Epithelial cell of proximal tubule (primary cell): ENCODE results near the gene MYO3B. TPM values are rescaled to one million over a fixed set of nuclear protein-coding genes. Genes with fewer than 3 reads are reported as not detected.

Experiments
- DNase-seq: peaks from one replicate; pipeline ENCODE4 v3.0.0-alpha.2; 2011; ENCODE audit warnings: low read depth
- H3K4me3 ChIP-seq: 2 replicates; pipeline ENCODE4 v1.5.1; 2011; ENCODE audit warnings: low read depth, mild to moderate bottlenecking, low read length
- total RNA-seq: library from RNA; depleted of rRNA; stranded (reverse); fragments of >200 nt; gene quantifications from 2 replicates; pipeline ENCODE4 v1.2.3, GENCODE V29; 2015
- TF ChIP-seq, protein P1 (sequence below): conservative IDR thresholded peaks from 2 replicates; pipeline ENCODE4 v1.5.1; 2012; ENCODE audit warnings: low read depth, mild to moderate bottlenecking, low read length

The MYO3B gene
- total RNA-seq, 1 donor from 2014 or later = 0.35 TPM

- TF ChIP-seq, protein P1, sequence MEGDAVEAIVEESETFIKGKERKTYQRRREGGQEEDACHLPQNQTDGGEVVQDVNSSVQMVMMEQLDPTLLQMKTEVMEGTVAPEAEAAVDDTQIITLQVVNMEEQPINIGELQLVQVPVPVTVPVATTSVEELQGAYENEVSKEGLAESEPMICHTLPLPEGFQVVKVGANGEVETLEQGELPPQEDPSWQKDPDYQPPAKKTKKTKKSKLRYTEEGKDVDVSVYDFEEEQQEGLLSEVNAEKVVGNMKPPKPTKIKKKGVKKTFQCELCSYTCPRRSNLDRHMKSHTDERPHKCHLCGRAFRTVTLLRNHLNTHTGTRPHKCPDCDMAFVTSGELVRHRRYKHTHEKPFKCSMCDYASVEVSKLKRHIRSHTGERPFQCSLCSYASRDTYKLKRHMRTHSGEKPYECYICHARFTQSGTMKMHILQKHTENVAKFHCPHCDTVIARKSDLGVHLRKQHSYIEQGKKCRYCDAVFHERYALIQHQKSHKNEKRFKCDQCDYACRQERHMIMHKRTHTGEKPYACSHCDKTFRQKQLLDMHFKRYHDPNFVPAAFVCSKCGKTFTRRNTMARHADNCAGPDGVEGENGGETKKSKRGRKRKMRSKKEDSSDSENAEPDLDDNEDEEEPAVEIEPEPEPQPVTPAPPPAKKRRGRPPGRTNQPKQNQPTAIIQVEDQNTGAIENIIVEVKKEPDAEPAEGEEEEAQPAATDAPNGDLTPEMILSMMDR = no peak
- H3K4me3 ChIP-seq = no peak overlapping the region
- DNase-seq = no peak
These were observed 22.8 kb upstream of the MYO3B start for GRCh38 chr2:170155022-170155722.

DNA sequence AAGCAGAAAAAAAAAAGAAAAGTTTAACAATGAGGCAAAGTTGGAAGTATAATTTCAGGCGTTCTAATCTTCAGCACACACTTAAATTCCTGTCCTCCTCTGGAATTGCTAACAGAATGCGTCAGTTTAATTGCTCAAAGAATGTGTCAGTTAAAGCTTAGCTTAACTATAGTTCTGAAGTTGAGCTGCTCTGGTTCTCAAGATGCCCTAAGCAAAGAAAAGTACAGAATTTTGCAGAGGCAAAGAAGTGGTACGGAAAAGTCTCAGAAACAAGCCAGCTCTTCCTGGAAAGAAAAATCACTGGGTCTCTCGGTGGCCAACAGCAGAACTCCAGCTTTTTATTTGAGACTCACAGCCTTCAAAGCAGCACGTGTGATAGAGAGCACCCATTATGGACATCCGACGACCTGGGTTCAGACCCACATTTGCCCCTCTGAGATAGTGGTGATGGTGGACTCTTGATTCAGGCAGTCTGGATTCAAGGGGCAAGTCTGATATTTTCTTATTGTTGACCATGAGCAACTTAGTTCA, 22.2 kb upstream of the MYO3B start:
- TF ChIP-seq, protein P1 = no peak
- H3K4me3 ChIP-seq = no peak overlapping the region
- no peak for DNase-seq

GRCh38 chr2:170156592-170156991, 21.4 kb upstream of the MYO3B start:
- DNase-seq = no peak
- no peak overlapping the region for H3K4me3 ChIP-seq
- TF ChIP-seq, protein P1 = no peak

- DNase-seq = no peak
- no peak overlapping the region for H3K4me3 ChIP-seq
- TF ChIP-seq, protein P1 = no peak
These were observed 20.8 kb upstream of the MYO3B start for GRCh38 chr2:170157025-170157684.

- TF ChIP-seq, protein P1 = no peak
- DNase-seq = no peak
- H3K4me3 ChIP-seq = no peak overlapping the region
These were observed 18.9 kb upstream of the MYO3B start for GRCh38 chr2:170159060-170159459.

DNA sequence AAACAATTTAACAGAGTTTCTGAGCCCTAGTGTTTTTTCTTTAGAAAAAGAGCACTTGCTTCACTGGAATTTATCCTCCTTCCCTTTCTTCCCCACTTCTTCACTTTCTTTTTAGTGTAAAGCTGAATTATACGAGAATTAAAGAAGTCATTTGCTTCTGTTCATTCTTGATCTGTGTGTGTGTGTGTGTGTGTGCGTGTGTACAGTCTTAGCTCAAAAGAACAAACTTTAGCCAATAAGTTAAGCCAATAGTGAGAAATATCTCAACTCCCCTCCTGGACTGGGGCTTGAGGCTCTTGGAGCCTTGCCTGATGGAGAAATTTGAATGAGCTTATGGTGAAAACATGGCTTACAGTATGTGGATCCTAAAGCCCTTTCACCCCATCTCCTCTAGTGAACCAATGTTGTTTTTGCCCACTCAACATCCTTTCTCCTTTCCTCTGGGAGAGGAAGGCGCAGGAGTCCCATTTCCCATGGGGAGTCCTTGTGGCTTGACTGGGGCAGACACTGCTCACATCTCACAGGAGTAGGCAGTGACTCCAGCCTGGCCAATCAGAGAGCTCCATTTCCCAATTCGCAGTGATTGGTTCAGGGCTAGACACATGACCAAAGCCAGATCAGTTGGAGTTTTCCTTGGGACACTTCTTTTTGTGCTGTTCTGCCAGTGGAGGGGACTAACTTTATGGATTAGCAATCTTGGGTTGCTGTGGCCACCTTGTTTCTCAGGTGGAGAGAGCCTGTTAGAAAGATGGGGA, 16.3 kb upstream of the MYO3B start:
- no peak overlapping the region for H3K4me3 ChIP-seq
- TF ChIP-seq, protein P1 = no peak
- DNase-seq = no peak
